GM23338 (cell line): ENCODE measurements around the gene MTOR. TPM values are rescaled to one million over a fixed set of nuclear protein-coding genes. Genes with fewer than 3 reads are reported as not detected.

Experiments used
- ATAC-seq: fragments of 200-7000 bp; cut with Tn5 transposase; 3 replicates; pipeline ENCODE4 v1.9.1; 2020
- DNase-seq: peaks from one replicate; pipeline ENCODE4 v3.0.0-alpha.2; 2015; ENCODE audit warnings: low spot score
- H2AFZ ChIP-seq: fragments of 200-600 bp; sonication (generic); 2 replicates; pipeline ENCODE4 v1.8.0; 2016; ENCODE audit warnings: antibody characterized with exemption, mild to moderate bottlenecking, moderate library complexity
- H3F3A ChIP-seq: fragments of 200-600 bp; sonication (generic); replicated peaks from 2 replicates; pipeline ENCODE4 v1.8.0; 2017; ENCODE audit warnings: antibody characterized with exemption, mixed run types, low read depth
- H3K27ac ChIP-seq: fragments of 200-600 bp; sonication (generic); 2 replicates; pipeline ENCODE4 v1.6.1; 2016; ENCODE audit warnings: low read depth
- H3K27me3 ChIP-seq: fragments of 200-600 bp; sonication (generic); 2 replicates; pipeline ENCODE4 v1.8.0; 2016; ENCODE audit warnings: mild to moderate bottlenecking, mixed run types, moderate library complexity; ENCODE audit not compliant: insufficient read depth
- H3K36me3 ChIP-seq: fragments of 200-600 bp; sonication (generic); 2 replicates; pipeline ENCODE4 v1.8.0; 2016; ENCODE audit warnings: mild to moderate bottlenecking; ENCODE audit not compliant: insufficient read depth
- H3K4me1 ChIP-seq: fragments of 200-600 bp; sonication (generic); 2 replicates; pipeline ENCODE4 v1.8.0; 2016; ENCODE audit warnings: mild to moderate bottlenecking, moderate library complexity; ENCODE audit not compliant: insufficient read depth
- H3K4me2 ChIP-seq: fragments of 200-600 bp; sonication (generic); 2 replicates; pipeline ENCODE4 v1.7.1; 2017; ENCODE audit warnings: mixed run types
- H3K4me3 ChIP-seq: fragments of 200-600 bp; sonication (generic); 2 replicates; pipeline ENCODE4 v1.6.1; 2016; ENCODE audit warnings: mixed run types
- H3K79me2 ChIP-seq: fragments of 200-600 bp; sonication (generic); replicated peaks from 2 replicates; pipeline ENCODE4 v1.8.0; 2017; ENCODE audit warnings: mild to moderate bottlenecking; ENCODE audit not compliant: insufficient read depth
- H3K9me2 ChIP-seq: fragments of 200-600 bp; sonication (generic); 2 replicates; pipeline ENCODE4 v1.8.0; 2017; ENCODE audit not compliant: insufficient read depth
- H4K20me1 ChIP-seq: fragments of 200-600 bp; sonication (generic); replicated peaks from 2 replicates; pipeline ENCODE4 v1.8.0; 2017; ENCODE audit warnings: mild to moderate bottlenecking; ENCODE audit not compliant: insufficient read depth
- H3K27ac Mint-ChIP-seq: 2 replicates; pipeline ENCODE4 v1.8.0; 2020; ENCODE audit warnings: inconsistent platforms, mild to moderate bottlenecking, moderate library complexity, mixed read lengths
- H3K27me3 Mint-ChIP-seq: 3 replicates; pipeline ENCODE4 v1.8.0; 2022; ENCODE audit warnings: low read depth, mild to moderate bottlenecking, moderate library complexity, mixed read lengths, inconsistent platforms; ENCODE audit not compliant: insufficient read depth, poor library complexity
- H3K36me3 Mint-ChIP-seq: 3 replicates; pipeline ENCODE4 v1.8.0; 2021; ENCODE audit warnings: low read depth, mild to moderate bottlenecking, inconsistent platforms, moderate library complexity, mixed read lengths
- H3K4me1 Mint-ChIP-seq: 3 replicates; pipeline ENCODE4 v1.8.0; 2020; ENCODE audit warnings: mild to moderate bottlenecking, inconsistent platforms, mixed read lengths
- H3K4me3 Mint-ChIP-seq: 3 replicates; pipeline ENCODE4 v1.8.0; 2021; ENCODE audit warnings: moderate library complexity, mild to moderate bottlenecking, inconsistent platforms, mixed read lengths
- H3K9me3 Mint-ChIP-seq: 3 replicates; pipeline ENCODE4 v1.8.0; 2020; ENCODE audit warnings: moderate library complexity, mild to moderate bottlenecking, inconsistent platforms, mixed read lengths
- CREB1 ChIP-seq: fragments of 250-450 bp; sonication (Bioruptor Pico); IDR thresholded peaks from 2 replicates; pipeline ENCODE4 v1.5.0; 2020; ENCODE audit warnings: low read depth, mild to moderate bottlenecking, moderate library complexity
- EZH2 ChIP-seq: fragments of 200-600 bp; sonication (generic); IDR thresholded peaks from one replicate; pipeline ENCODE4 v1.8.0; 2017; ENCODE audit warnings: antibody characterized with exemption, mild to moderate bottlenecking, low read depth; ENCODE audit not compliant: unreplicated experiment
- EZH2phosphoT487 ChIP-seq: fragments of 200-600 bp; sonication (generic); IDR thresholded peaks from one replicate; pipeline ENCODE4 v1.8.1; 2018; ENCODE audit warnings: antibody characterized with exemption; ENCODE audit not compliant: unreplicated experiment
- JUNB ChIP-seq: IDR thresholded peaks from one replicate; pipeline ENCODE4 v1.6.1; 2016; ENCODE audit warnings: antibody characterized with exemption; ENCODE audit not compliant: unreplicated experiment
- NANOG ChIP-seq: IDR thresholded peaks from 2 replicates; pipeline ENCODE4 v1.6.1; 2016; ENCODE audit warnings: antibody characterized with exemption, borderline replicate concordance
- POLR2AphosphoS5 ChIP-seq: IDR thresholded peaks from 2 replicates; pipeline ENCODE4 v1.6.1; 2016; ENCODE audit warnings: antibody characterized with exemption, low read depth
- STAT1 ChIP-seq: IDR thresholded peaks from one replicate; pipeline ENCODE4 v1.6.1; 2016; ENCODE audit warnings: antibody characterized with exemption; ENCODE audit not compliant: unreplicated experiment
- ZNF114 ChIP-seq: fragments of 250-450 bp; sonication (Bioruptor Pico); IDR thresholded peaks from 2 replicates; pipeline ENCODE4 v1.5.0; 2020; ENCODE audit warnings: mild to moderate bottlenecking, moderate library complexity
- ZNF331 ChIP-seq: fragments of 250-450 bp; sonication (Bioruptor Pico); IDR thresholded peaks from 2 replicates; pipeline ENCODE4 v1.5.0; 2020; ENCODE audit warnings: low read depth, mild to moderate bottlenecking, moderate library complexity
- ZNF462 ChIP-seq: fragments of 250-450 bp; sonication (Bioruptor Pico); IDR thresholded peaks from 2 replicates; pipeline ENCODE4 v1.5.0; 2020; ENCODE audit warnings: mild to moderate bottlenecking, moderate library complexity
- polyA plus RNA-seq: library from polyadenylated mRNA; unstranded; fragments of >200 nt; fragmentation: Nextera tagmentation; extraction: Ambion mirVana; gene quantifications from 2 replicates; pipeline ENCODE4 v1.2.1, GENCODE V29; 2016
- total RNA-seq: library from RNA; depleted of rRNA; stranded (reverse); fragments of >200 nt; shearing (Covaris generic); gene quantifications from 2 replicates; pipeline ENCODE4 v1.2.3, GENCODE V29; 2014
- TF ChIP-seq, protein P1 (sequence below): IDR thresholded peaks from one replicate; pipeline ENCODE4 v1.6.1; 2018; ENCODE audit warnings: antibody characterized with exemption; ENCODE audit not compliant: unreplicated experiment
- TF ChIP-seq, protein P2 (sequence below), 2 experiments: fragments of 200-600 bp in 1 of 2; sonication (generic) in 1 of 2; conservative IDR thresholded peaks; 2 replicates each; pipeline versions ENCODE4 v1.5.1 to v1.6.1; 2016 to 2017; ENCODE audit warnings: antibody characterized with exemption in 2 of 2, low read depth in 2 of 2, mild to moderate bottlenecking in 2 of 2, moderate library complexity in 1 of 2
- TF ChIP-seq, protein P3 (sequence below): IDR thresholded peaks from 2 replicates; pipeline ENCODE4 v1.6.1; 2016; ENCODE audit warnings: antibody characterized with exemption

The MTOR gene
- total and polyA plus RNA-seq, 2 experiments from 2014 or later: 22.8 to 98.0 TPM

DNA sequence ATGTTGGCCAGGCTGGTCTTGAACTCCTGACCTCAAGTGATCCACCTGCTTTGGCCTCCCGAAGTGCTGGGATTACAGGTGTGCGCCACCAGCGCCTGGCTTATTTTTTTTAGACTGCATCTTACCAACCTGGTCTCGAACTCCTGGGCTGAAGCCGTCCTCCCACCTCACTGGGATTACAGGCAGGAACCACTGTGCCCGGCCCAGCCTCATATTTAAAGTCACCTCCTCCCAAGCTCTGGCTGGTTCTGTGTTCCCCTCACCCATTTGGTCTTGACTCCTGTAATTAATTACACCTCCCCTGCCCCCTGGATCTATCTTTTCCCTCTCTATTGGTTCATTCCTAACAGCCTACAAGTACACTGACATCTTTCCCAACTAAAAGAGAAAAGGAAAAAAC is 161.0 kb downstream of the MTOR start:
- H3K79me2 ChIP-seq: peaks cover 21% of the 10 kb centered on the region
- TF ChIP-seq, protein P1, sequence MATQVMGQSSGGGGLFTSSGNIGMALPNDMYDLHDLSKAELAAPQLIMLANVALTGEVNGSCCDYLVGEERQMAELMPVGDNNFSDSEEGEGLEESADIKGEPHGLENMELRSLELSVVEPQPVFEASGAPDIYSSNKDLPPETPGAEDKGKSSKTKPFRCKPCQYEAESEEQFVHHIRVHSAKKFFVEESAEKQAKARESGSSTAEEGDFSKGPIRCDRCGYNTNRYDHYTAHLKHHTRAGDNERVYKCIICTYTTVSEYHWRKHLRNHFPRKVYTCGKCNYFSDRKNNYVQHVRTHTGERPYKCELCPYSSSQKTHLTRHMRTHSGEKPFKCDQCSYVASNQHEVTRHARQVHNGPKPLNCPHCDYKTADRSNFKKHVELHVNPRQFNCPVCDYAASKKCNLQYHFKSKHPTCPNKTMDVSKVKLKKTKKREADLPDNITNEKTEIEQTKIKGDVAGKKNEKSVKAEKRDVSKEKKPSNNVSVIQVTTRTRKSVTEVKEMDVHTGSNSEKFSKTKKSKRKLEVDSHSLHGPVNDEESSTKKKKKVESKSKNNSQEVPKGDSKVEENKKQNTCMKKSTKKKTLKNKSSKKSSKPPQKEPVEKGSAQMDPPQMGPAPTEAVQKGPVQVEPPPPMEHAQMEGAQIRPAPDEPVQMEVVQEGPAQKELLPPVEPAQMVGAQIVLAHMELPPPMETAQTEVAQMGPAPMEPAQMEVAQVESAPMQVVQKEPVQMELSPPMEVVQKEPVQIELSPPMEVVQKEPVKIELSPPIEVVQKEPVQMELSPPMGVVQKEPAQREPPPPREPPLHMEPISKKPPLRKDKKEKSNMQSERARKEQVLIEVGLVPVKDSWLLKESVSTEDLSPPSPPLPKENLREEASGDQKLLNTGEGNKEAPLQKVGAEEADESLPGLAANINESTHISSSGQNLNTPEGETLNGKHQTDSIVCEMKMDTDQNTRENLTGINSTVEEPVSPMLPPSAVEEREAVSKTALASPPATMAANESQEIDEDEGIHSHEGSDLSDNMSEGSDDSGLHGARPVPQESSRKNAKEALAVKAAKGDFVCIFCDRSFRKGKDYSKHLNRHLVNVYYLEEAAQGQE: no peak
- TF ChIP-seq, protein P2, sequence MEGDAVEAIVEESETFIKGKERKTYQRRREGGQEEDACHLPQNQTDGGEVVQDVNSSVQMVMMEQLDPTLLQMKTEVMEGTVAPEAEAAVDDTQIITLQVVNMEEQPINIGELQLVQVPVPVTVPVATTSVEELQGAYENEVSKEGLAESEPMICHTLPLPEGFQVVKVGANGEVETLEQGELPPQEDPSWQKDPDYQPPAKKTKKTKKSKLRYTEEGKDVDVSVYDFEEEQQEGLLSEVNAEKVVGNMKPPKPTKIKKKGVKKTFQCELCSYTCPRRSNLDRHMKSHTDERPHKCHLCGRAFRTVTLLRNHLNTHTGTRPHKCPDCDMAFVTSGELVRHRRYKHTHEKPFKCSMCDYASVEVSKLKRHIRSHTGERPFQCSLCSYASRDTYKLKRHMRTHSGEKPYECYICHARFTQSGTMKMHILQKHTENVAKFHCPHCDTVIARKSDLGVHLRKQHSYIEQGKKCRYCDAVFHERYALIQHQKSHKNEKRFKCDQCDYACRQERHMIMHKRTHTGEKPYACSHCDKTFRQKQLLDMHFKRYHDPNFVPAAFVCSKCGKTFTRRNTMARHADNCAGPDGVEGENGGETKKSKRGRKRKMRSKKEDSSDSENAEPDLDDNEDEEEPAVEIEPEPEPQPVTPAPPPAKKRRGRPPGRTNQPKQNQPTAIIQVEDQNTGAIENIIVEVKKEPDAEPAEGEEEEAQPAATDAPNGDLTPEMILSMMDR (conservative IDR thresholded peaks at IDR 0.05; ENCODE audit: low read depth in 2 of 2): no peak
- TF ChIP-seq CREB1 (CRISPR knock-in tag): no peak
- TF ChIP-seq, protein P3, sequence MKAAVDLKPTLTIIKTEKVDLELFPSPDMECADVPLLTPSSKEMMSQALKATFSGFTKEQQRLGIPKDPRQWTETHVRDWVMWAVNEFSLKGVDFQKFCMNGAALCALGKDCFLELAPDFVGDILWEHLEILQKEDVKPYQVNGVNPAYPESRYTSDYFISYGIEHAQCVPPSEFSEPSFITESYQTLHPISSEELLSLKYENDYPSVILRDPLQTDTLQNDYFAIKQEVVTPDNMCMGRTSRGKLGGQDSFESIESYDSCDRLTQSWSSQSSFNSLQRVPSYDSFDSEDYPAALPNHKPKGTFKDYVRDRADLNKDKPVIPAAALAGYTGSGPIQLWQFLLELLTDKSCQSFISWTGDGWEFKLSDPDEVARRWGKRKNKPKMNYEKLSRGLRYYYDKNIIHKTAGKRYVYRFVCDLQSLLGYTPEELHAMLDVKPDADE: no peak
- TF ChIP-seq STAT1: no peak
- TF ChIP-seq EZH2phosphoT487: no peak
- no peak for TF ChIP-seq JUNB
- TF ChIP-seq EZH2: no peak
- no peak for TF ChIP-seq NANOG
- TF ChIP-seq ZNF114 (CRISPR knock-in tag): no peak
- no peak for TF ChIP-seq ZNF462
- no peak for TF ChIP-seq POLR2AphosphoS5
- no peak for TF ChIP-seq ZNF331 (CRISPR knock-in tag)
- no peak overlapping the region for H3K4me3 ChIP-seq
- ATAC-seq: no peak
- no peak overlapping the region for H2AFZ ChIP-seq
- no peaks in the 10 kb centered on the region for H3K9me2 ChIP-seq
- Mint-ChIP-seq H3K4me3 (no peak overlapping the region), H3K27ac (no peak overlapping the region), H3K27me3 (peaks cover 1% of the 10 kb centered on the region), H3K36me3 (peaks cover 25% of the 10 kb centered on the region), H3K4me1 (peaks cover 4% of the 10 kb centered on the region), H3K9me3 (no peaks in the 10 kb centered on the region)
- H3K36me3 ChIP-seq: peaks cover 12% of the 10 kb centered on the region; the same call in 1 of the 2 replicates
- no peaks in the 10 kb centered on the region for H3K27me3 ChIP-seq
- no peak overlapping the region for H3K27ac ChIP-seq
- H3K4me1 ChIP-seq: peaks cover 7% of the 10 kb centered on the region
- DNase-seq: no peak
- H4K20me1 ChIP-seq: peaks cover 13% of the 10 kb centered on the region
- H3K4me2 ChIP-seq: no peak overlapping the region
- no peaks in the 10 kb centered on the region for H3F3A ChIP-seq
